Panc1 (cell line): Measurements from ENCODE around the gene GADL1.

Source experiments
- CTCF ChIP-seq: fragments of 450-650 bp; IDR thresholded peaks from 2 replicates; pipeline ENCODE4 v1.5.1; 2017; ENCODE audit warnings: mild to moderate bottlenecking
- POLR2AphosphoS5 ChIP-seq: IDR thresholded peaks from 2 replicates; pipeline ENCODE4 v1.6.1; 2012; ENCODE audit warnings: mild to moderate bottlenecking, low read depth, low read length, moderate library complexity
- REST ChIP-seq, 2 experiments: IDR thresholded peaks; 2 replicates each; pipeline ENCODE4 v1.6.1; 2011 to 2012; ENCODE audit warnings: low read depth in 2 of 2, control low read depth in 1 of 2, low read length in 1 of 2, mild to moderate bottlenecking in 1 of 2, moderate library complexity in 1 of 2; ENCODE audit not compliant: insufficient read depth in 1 of 2

DNA sequence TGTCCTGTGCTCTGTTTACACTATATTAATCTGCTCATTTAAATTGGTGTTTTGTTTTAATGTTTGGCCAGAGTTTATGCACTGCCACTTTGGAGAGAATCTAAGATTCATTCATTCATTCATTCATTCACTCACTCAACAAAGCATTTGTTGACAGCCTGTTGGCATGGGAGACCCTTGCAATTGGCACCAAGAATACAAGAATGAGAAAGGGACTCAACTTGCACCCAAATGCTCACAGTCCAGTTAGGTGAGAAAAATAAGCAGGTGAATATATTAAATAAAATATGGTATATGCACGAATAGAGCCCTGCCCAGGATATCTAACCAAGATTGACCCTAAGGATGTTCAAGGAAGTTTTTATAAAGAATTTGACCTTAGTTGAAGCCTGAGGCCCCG lies 207.7 kb downstream of the GADL1 start:
- TF ChIP-seq POLR2AphosphoS5 = no peak
- no peak for TF ChIP-seq REST (IDR thresholded peaks at IDR 0.05; ENCODE audit: insufficient read depth in 1 of 2, low read depth in 2 of 2, low read length in 1 of 2)
- no peak for TF ChIP-seq CTCF
